ENCODE data around the gene PITPNB.

DNA sequence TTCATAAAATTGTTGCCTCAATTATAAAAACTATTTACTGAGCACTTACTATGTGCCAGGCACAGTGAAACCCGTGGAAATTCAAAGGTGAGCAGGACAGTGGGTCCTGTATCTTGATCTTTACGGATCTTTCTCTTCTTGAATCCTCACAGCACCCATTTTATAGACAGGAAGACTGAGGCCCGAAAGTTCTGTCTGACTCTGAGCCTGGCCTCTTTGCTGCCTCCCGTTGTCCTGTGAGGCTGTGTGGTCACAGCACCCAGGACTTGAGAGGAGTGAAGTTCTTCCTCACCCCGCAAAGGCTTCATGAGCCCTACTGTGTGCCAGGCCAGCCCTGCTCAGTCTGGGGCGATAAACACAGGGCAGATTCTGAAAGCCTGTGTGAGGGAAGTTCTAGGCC lies 104.1 kb downstream of the PITPNB start:
- TF ChIP-seq, protein P1, sequence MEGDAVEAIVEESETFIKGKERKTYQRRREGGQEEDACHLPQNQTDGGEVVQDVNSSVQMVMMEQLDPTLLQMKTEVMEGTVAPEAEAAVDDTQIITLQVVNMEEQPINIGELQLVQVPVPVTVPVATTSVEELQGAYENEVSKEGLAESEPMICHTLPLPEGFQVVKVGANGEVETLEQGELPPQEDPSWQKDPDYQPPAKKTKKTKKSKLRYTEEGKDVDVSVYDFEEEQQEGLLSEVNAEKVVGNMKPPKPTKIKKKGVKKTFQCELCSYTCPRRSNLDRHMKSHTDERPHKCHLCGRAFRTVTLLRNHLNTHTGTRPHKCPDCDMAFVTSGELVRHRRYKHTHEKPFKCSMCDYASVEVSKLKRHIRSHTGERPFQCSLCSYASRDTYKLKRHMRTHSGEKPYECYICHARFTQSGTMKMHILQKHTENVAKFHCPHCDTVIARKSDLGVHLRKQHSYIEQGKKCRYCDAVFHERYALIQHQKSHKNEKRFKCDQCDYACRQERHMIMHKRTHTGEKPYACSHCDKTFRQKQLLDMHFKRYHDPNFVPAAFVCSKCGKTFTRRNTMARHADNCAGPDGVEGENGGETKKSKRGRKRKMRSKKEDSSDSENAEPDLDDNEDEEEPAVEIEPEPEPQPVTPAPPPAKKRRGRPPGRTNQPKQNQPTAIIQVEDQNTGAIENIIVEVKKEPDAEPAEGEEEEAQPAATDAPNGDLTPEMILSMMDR (IDR thresholded peaks at IDR 0.05): no peak
- no peak for TF ChIP-seq POLR2A (IDR thresholded peaks at IDR 0.05)

All from Peyer's patch (tissue), 4 donors.